Muscle of back (tissue), 11 donors: ENCODE data around the gene ATP7B. TPM values are rescaled to one million over a fixed set of nuclear protein-coding genes. Genes with fewer than 3 reads are reported as not detected.
A peak's percentile ranks its signal among the peaks of the same experiment; 100 is the strongest.
"Not testable (repeated sequence)": the region's sequence is repeated elsewhere in the genome, so short reads cannot be mapped to it uniquely, and the experiment has no call there.

ENCODE experiments used
- DNase-seq, 3 donors: peaks; one replicate each; pipeline versions ENCODE4 v3.0.0 to v3.0.0-alpha.2; 2013
- polyA plus RNA-seq, 10 donors: library from polyadenylated mRNA; unstranded; fragments of 120-200 nt; gene quantifications; one replicate each; pipeline ENCODE4 v1.2.1, GENCODE V29; 2013; ENCODE audit not compliant: insufficient read length in 10 of 10

ATP7B gene
- polyA plus RNA-seq, 10 donors: 5.0 to 7.5 (median 6.5) TPM

GRCh38 chr13:52006523-52007245, 4.6 kb downstream of the ATP7B start:
- DNase-seq: no peak

GRCh38 chr13:52005841-52006522, 5.3 kb downstream of the ATP7B start:
- DNase-seq: no peak

GRCh38 chr13:52004511-52005170, 6.6 kb downstream of the ATP7B start:
- DNase-seq: no peak

- DNase-seq: no peak
Measured at GRCh38 chr13:52003541-52003940, 7.7 kb downstream of the ATP7B start.

- no peak for DNase-seq
Measured at GRCh38 chr13:52002361-52002760, 8.9 kb downstream of the ATP7B start.

- peak in 1 of 3 donors; percentile 41 for DNase-seq
Measured at GRCh38 chr13:52001120-52001731, 10.0 kb downstream of the ATP7B start.

- no peak for DNase-seq
Measured at GRCh38 chr13:51999921-52000320, 11.3 kb downstream of the ATP7B start.

- peak in 1 of 3 donors; percentile 37 for DNase-seq
Measured at GRCh38 chr13:51999510-51999911, 11.7 kb downstream of the ATP7B start.

GRCh38 chr13:51998723-51999509, 12.3 kb downstream of the ATP7B start:
- no peak for DNase-seq

- no peak for DNase-seq
Measured at GRCh38 chr13:51997641-51998330, 13.5 kb downstream of the ATP7B start.

GRCh38 chr13:51997186-51997585, 14.1 kb downstream of the ATP7B start:
- no peak for DNase-seq

- no peak for DNase-seq
Measured at GRCh38 chr13:51996641-51997040, 14.6 kb downstream of the ATP7B start.

- no peak for DNase-seq
Measured at GRCh38 chr13:51995677-51996551, 15.3 kb downstream of the ATP7B start.

- no peak for DNase-seq
Measured at GRCh38 chr13:51993713-51994112, 17.5 kb downstream of the ATP7B start.

- no peak for DNase-seq
Measured at GRCh38 chr13:51988988-51989618, 22.1 kb downstream of the ATP7B start.

- not testable (repeated sequence) for DNase-seq
Measured at GRCh38 chr13:51984904-51985303, 26.3 kb downstream of the ATP7B start.

GRCh38 chr13:51983292-51983691, 28.0 kb downstream of the ATP7B start:
- DNase-seq: not testable (repeated sequence)

- DNase-seq: no peak
Measured at GRCh38 chr13:51981355-51981754, 29.9 kb downstream of the ATP7B start.

- no peak for DNase-seq
Measured at GRCh38 chr13:51980908-51981307, 30.3 kb downstream of the ATP7B start.
